K562 (cell line): ENCODE results near the gene DRG1. TPM values are rescaled to one million over a fixed set of nuclear protein-coding genes. Genes with fewer than 3 reads are reported as not detected.

ENCODE experiments used
- ATAC-seq: fragments of 200-7000 bp; cut with Tn5 transposase; 3 replicates; pipeline ENCODE4 v1.9.1; 2020; ENCODE audit warnings: moderate library complexity
- BruUV-seq: library from RNA; stranded (reverse); fragments of 400-500 nt; replicated peaks from 2 replicates; lab custom pipeline; 2021; lab: Mats Ljungman, UMichigan
- CTCF ChIA-PET: fragments of 300-600 bp; formaldehyde crosslinking; extraction: SDS; loops from one replicate; lab custom pipeline; 2021; ENCODE audit warnings: low intra/inter-chr PET ratio; lab: Yijun Ruan, JAX
- POLR2A ChIA-PET: fragments of 300-600, 350-650 bp; sonication (Branson Sonifier 250); formaldehyde crosslinking; extraction: SDS; loops from one replicate; lab custom pipeline; 2021; ENCODE audit warnings: antibody characterized with exemption, inconsistent platforms; lab: Yijun Ruan, JAX
- DNase-seq, 4 experiments: peaks; one replicate each; pipeline versions ENCODE4 v3.0.0 to v3.0.0-alpha.2; 2011 to 2018; ENCODE audit warnings: low spot score in 3 of 4, mixed read lengths in 3 of 4; ENCODE audit errors: extremely low read depth in 1 of 4
- FAIRE-seq: peaks from 2 replicates; lab custom pipeline; 2011; peaks lifted over from hg19 to GRCh38; lab: Jason Lieb, UNC
- H2AFZ ChIP-seq: 2 replicates; pipeline ENCODE4 v1.6.0; 2011; ENCODE audit warnings: low read depth, low read length, control low read depth, inconsistent platforms
- H3K27ac ChIP-seq: fragments of 200-600 bp; 3 replicates; pipeline ENCODE4 v1.8.0; 2011; ENCODE audit warnings: low read depth, mild to moderate bottlenecking, control low read depth, inconsistent platforms, low read length, moderate library complexity, mixed read lengths; ENCODE audit errors: extremely low read depth
- H3K27me3 ChIP-seq, 2 experiments: fragments of 300-600 bp in 1 of 2; 2 replicates in 1 of 2; 3 replicates in 1 of 2; pipeline versions ENCODE4 v1.6.0 to v1.8.0; 2011; ENCODE audit warnings: inconsistent platforms in 2 of 2, low read length in 2 of 2, mild to moderate bottlenecking in 1 of 2, mixed read lengths in 1 of 2, moderate library complexity in 1 of 2; ENCODE audit not compliant: control insufficient read depth in 2 of 2, insufficient read depth in 2 of 2
- H3K36me3 ChIP-seq: fragments of 300-600 bp; 3 replicates; pipeline ENCODE4 v1.8.0; 2011; ENCODE audit warnings: mild to moderate bottlenecking, low read length, inconsistent platforms; ENCODE audit not compliant: control insufficient read depth, insufficient read depth
- H3K4me1 ChIP-seq, 2 experiments: fragments of 200-600 bp in 1 of 2; replicated peaks in 1 of 2; 2 replicates in 1 of 2; 3 replicates in 1 of 2; pipeline versions ENCODE4 v1.5.1 to v1.8.0; 2011; ENCODE audit warnings: inconsistent platforms in 2 of 2, low read length in 2 of 2, mild to moderate bottlenecking in 1 of 2, mixed read lengths in 1 of 2, moderate library complexity in 1 of 2; ENCODE audit not compliant: control insufficient read depth in 2 of 2, insufficient read depth in 2 of 2
- H3K4me2 ChIP-seq: 2 replicates; pipeline ENCODE4 v1.6.1; 2011; ENCODE audit warnings: low read length, control low read depth, inconsistent platforms, mixed read lengths; ENCODE audit not compliant: insufficient read depth
- H3K4me3 ChIP-seq: fragments of 200-600 bp; sonication (generic), shearing (Covaris generic); 2 replicates; pipeline ENCODE4 v1.5.1; 2016; ENCODE audit warnings: control low read depth, inconsistent platforms
- H3K79me2 ChIP-seq: fragments of 200-600 bp; 3 replicates; pipeline ENCODE4 v1.8.0; 2011; ENCODE audit warnings: low read length, inconsistent platforms; ENCODE audit not compliant: control insufficient read depth, insufficient read depth
- H3K9ac ChIP-seq, 2 experiments: 2 replicates each; pipeline versions ENCODE4 v1.6.0 to v1.6.1; 2011; ENCODE audit warnings: low read depth in 2 of 2, low read length in 2 of 2, control low read depth in 1 of 2, inconsistent platforms in 1 of 2, mild to moderate bottlenecking in 1 of 2, mixed read lengths in 1 of 2; ENCODE audit not compliant: insufficient read depth in 1 of 2
- H3K9me1 ChIP-seq: one replicate; pipeline ENCODE4 v1.6.0; 2011; ENCODE audit warnings: inconsistent platforms, mild to moderate bottlenecking, low read length, moderate library complexity; ENCODE audit not compliant: control insufficient read depth, insufficient read depth
- H3K9me3 ChIP-seq: replicated peaks from 2 replicates; pipeline ENCODE4 v1.5.1; 2011; ENCODE audit warnings: low read depth, low read length, inconsistent platforms; ENCODE audit not compliant: control insufficient read depth, insufficient read depth
- H4K20me1 ChIP-seq: replicated peaks from 2 replicates; pipeline ENCODE4 v1.6.1; 2011; ENCODE audit warnings: low read length, inconsistent platforms, mixed read lengths; ENCODE audit not compliant: control insufficient read depth, insufficient read depth
- FOXJ2 ChIP-seq: fragments of 200-800 bp; sonication (Bioruptor generic); IDR thresholded peaks from 2 replicates; pipeline ENCODE4 v1.6.1; 2016; ENCODE audit warnings: missing genetic modification characterization, missing compliant biosample characterization
- PTRF ChIP-seq: fragments of 450-650 bp; IDR thresholded peaks from 2 replicates; pipeline ENCODE4 v1.6.1; 2016; ENCODE audit warnings: mild to moderate bottlenecking, missing genetic modification characterization, missing compliant biosample characterization
- WGBS: fragments of 100-300 bp; shearing (Covaris generic); methylation state at CpG from one replicate; pipeline ENCODE4 v1.1.6; 2016; ENCODE audit warnings: low coverage, mixed read lengths; ENCODE audit not compliant: insufficient coverage; ENCODE audit errors: missing lambda C conversion rate; 5-methylcytosine and 5-hydroxymethylcytosine counted together
- in situ Hi-C: fragments of 300-500 bp; cut with MboI; formaldehyde crosslinking; loops from 4 replicates; pipeline ENCODE4 v1.15.0; 2018; ENCODE audit warnings: inconsistent platforms, mixed read lengths
- intact Hi-C: fragments of 100-400 bp; cut with micrococcal nuclease; formaldehyde crosslinking; loops from 2 replicates; pipeline ENCODE4 v1.14.2; 2022
- polyA plus RNA-seq, 8 experiments: library from polyadenylated mRNA; depleted of rRNA in 4 of 8; stranded (reverse) in 5 of 8; unstranded in 3 of 8; fragments of >200 nt; fragmentation: Nextera tagmentation in 2 of 8; fragmentation: Illumina TruSeq in 1 of 8; extraction: Ambion mirVana in 2 of 8; extraction: Trizol in 1 of 8; gene quantifications; 2 replicates each; pipeline versions ENCODE4 v1.2.1 to v1.2.3, GENCODE V29; 2011 to 2014; ENCODE audit warnings: inconsistent platforms in 1 of 8, missing spikeins in 1 of 8
- total RNA-seq, 7 experiments: library from RNA; depleted of rRNA in 6 of 7; stranded (reverse); fragments of >200 nt in 6 of 7; fragmentation: Illumina TruSeq in 2 of 7; extraction: Trizol in 2 of 7; gene quantifications; 2 replicates each; pipeline versions ENCODE4 v1.2.1 to v1.2.3, GENCODE V29; 2011 to 2021; ENCODE audit warnings: low replicate concordance in 1 of 7
- TF ChIP-seq, protein P1 (sequence below): fragments of 250-450 bp; sonication (Bioruptor Pico); IDR thresholded peaks from 2 replicates; pipeline ENCODE4 v1.4.0; 2020; ENCODE audit warnings: mild to moderate bottlenecking, moderate library complexity
- TF ChIP-seq, protein P2 (sequence below): sonication (generic); formaldehyde crosslinking; IDR thresholded peaks from 2 replicates; pipeline ENCODE4 v1.8.0; 2022; ENCODE audit warnings: mild to moderate bottlenecking, missing genetic modification reagents

The DRG1 gene
- total and polyA plus RNA-seq, 9 of the 15 experiments (the other 6 are each of a cell fraction or from before 2014, with no cell fraction given) = 76.4 to 211 (median 93.3) TPM

DNA sequence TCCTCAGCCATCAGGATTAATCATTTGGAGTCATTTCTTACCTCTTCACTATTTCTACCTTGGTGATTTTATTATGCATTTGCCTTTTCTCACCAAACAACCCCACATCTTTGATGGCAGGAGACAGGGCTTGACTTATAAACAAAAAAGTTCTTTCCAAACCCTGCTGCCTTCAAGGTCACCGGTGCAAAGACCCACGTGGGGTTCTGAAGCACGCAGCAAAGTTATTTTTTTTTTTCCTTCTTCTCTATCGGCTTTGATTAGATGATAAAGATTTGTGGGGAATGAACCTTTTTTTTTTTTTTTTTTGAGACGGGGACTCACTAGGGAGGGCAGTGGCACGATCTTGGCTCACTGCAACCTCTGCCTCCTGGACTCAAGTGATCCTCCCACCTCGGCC lies 44.1 kb downstream of the DRG1 start:
- no peak overlapping the region for H2AFZ ChIP-seq
- peaks cover 0 to 3% of the 10 kb centered on the region in 2 experiments; a peak in 1 of 5 replicates for H3K4me1 ChIP-seq
- H3K79me2 ChIP-seq = no peaks in the 10 kb centered on the region
- FAIRE-seq = no peak
- ATAC-seq = no peak
- BruUV-seq = no TSS peak
- peaks cover 72% of the 10 kb centered on the region; the same call in 2 of the 3 replicates for H3K36me3 ChIP-seq
- H3K9me1 ChIP-seq = no peaks in the 10 kb centered on the region
- no peak overlapping the region for H3K4me2 ChIP-seq
- TF ChIP-seq FOXJ2 (tag) (no peak), PTRF (tag) (no peak)
- TF ChIP-seq, protein P1, sequence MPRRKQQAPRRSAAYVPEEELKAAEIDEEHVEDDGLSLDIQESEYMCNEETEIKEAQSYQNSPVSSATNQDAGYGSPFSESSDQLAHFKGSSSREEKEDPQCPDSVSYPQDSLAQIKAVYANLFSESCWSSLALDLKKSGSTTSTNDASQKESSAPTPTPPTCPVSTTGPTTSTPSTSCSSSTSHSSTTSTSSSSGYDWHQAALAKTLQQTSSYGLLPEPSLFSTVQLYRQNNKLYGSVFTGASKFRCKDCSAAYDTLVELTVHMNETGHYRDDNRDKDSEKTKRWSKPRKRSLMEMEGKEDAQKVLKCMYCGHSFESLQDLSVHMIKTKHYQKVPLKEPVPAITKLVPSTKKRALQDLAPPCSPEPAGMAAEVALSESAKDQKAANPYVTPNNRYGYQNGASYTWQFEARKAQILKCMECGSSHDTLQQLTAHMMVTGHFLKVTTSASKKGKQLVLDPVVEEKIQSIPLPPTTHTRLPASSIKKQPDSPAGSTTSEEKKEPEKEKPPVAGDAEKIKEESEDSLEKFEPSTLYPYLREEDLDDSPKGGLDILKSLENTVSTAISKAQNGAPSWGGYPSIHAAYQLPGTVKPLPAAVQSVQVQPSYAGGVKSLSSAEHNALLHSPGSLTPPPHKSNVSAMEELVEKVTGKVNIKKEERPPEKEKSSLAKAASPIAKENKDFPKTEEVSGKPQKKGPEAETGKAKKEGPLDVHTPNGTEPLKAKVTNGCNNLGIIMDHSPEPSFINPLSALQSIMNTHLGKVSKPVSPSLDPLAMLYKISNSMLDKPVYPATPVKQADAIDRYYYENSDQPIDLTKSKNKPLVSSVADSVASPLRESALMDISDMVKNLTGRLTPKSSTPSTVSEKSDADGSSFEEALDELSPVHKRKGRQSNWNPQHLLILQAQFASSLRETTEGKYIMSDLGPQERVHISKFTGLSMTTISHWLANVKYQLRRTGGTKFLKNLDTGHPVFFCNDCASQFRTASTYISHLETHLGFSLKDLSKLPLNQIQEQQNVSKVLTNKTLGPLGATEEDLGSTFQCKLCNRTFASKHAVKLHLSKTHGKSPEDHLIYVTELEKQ (CRISPR knock-in tag) = no peak
- TF ChIP-seq, protein P2, sequence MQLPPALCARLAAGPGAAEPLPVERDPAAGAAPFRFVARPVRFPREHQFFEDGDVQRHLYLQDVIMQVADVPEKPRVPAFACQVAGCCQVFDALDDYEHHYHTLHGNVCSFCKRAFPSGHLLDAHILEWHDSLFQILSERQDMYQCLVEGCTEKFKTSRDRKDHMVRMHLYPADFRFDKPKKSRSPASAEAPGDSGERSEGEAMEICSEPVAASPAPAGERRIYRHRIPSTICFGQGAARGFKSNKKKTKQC (CRISPR knock-in tag) = no peak
- TF ChIP-seq, all 486 proteins: peak for 0
- H4K20me1 ChIP-seq = no peaks in the 10 kb centered on the region
- H3K27ac ChIP-seq = no peak overlapping the region
- DNase-seq = no peak
- H3K4me3 ChIP-seq = no peak overlapping the region
- H3K9me3 ChIP-seq = no peaks in the 10 kb centered on the region
- 71% methylated on average over 3 of the region's 7 CpGs for WGBS
- POLR2A ChIA-PET = no interaction called here
- no peaks in the 10 kb centered on the region for H3K27me3 ChIP-seq
- CTCF ChIA-PET = no interaction called here
- H3K9ac ChIP-seq = no peak overlapping the region
- intact Hi-C loops (no loop called here), in situ Hi-C loops (no loop called here)
